ENCODE measurements around the gene GPR158.
"Not testable (repeated sequence)": the region's sequence is repeated elsewhere in the genome, so short reads cannot be mapped to it uniquely, and the experiment has no call there.

- not testable (repeated sequence) for TF ChIP-seq EZH2phosphoT487 (IDR thresholded peaks at IDR 0.05; ENCODE audit: borderline replicate concordance); CTCF (IDR thresholded peaks at IDR 0.05 in 2 of 3, conservative IDR thresholded peaks at IDR 0.05 in 1 of 3; ENCODE audit: borderline replicate concordance in 1 of 3, insufficient read depth in 1 of 3, low read depth in 2 of 3, low read length in 2 of 3); MAX (IDR thresholded peaks at IDR 0.05); CBX3 (IDR thresholded peaks at IDR 0.05; ENCODE audit: low read depth); JUND (IDR thresholded peaks at IDR 0.05); POLR2A (IDR thresholded peaks at IDR 0.05; ENCODE audit: borderline replicate concordance, extremely low read depth, insufficient read depth, insufficient read length); ZFX (IDR thresholded peaks at IDR 0.05); POLR2AphosphoS5 (IDR thresholded peaks at IDR 0.05; ENCODE audit: low read depth, low read length)
- TF ChIP-seq, protein P1, sequence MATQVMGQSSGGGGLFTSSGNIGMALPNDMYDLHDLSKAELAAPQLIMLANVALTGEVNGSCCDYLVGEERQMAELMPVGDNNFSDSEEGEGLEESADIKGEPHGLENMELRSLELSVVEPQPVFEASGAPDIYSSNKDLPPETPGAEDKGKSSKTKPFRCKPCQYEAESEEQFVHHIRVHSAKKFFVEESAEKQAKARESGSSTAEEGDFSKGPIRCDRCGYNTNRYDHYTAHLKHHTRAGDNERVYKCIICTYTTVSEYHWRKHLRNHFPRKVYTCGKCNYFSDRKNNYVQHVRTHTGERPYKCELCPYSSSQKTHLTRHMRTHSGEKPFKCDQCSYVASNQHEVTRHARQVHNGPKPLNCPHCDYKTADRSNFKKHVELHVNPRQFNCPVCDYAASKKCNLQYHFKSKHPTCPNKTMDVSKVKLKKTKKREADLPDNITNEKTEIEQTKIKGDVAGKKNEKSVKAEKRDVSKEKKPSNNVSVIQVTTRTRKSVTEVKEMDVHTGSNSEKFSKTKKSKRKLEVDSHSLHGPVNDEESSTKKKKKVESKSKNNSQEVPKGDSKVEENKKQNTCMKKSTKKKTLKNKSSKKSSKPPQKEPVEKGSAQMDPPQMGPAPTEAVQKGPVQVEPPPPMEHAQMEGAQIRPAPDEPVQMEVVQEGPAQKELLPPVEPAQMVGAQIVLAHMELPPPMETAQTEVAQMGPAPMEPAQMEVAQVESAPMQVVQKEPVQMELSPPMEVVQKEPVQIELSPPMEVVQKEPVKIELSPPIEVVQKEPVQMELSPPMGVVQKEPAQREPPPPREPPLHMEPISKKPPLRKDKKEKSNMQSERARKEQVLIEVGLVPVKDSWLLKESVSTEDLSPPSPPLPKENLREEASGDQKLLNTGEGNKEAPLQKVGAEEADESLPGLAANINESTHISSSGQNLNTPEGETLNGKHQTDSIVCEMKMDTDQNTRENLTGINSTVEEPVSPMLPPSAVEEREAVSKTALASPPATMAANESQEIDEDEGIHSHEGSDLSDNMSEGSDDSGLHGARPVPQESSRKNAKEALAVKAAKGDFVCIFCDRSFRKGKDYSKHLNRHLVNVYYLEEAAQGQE (IDR thresholded peaks at IDR 0.05; ENCODE audit: low read depth), result not testable (repeated sequence)
These were observed 11.3 kb upstream of the GPR158 start for GRCh38 chr10:25163464-25163863.
